Breast epithelium (tissue), 4 donors: Measurements from ENCODE around the gene IL17RC. TPM values are rescaled to one million over a fixed set of nuclear protein-coding genes. Genes with fewer than 3 reads are reported as not detected.

Experiments
- DNase-seq, 2 donors: peaks; one replicate each; pipeline ENCODE4 v3.0.0-alpha.2; 2019; ENCODE audit warnings: low spot score in 2 of 2
- H3K27ac ChIP-seq, 2 donors: fragments of 200-600 bp; sonication (generic) in 1 of 2; one replicate each; pipeline ENCODE4 v1.5.1; 2016 to 2019; ENCODE audit warnings: mild to moderate bottlenecking in 1 of 2
- H3K27me3 ChIP-seq, 2 donors: fragments of 200-600 bp; sonication (generic) in 1 of 2; one replicate each; pipeline versions ENCODE4 v1.5.1 to v1.6.0; 2017 to 2019; ENCODE audit warnings: control low read depth in 1 of 2, mild to moderate bottlenecking in 1 of 2
- H3K36me3 ChIP-seq: fragments of 200-600 bp; one replicate; pipeline ENCODE4 v1.5.1; 2019
- H3K4me1 ChIP-seq, 2 donors: fragments of 200-600 bp; sonication (generic); one replicate each; pipeline ENCODE4 v1.5.1; 2016 to 2019; ENCODE audit warnings: control low read depth in 1 of 2
- H3K4me3 ChIP-seq, 3 donors: fragments of 200-600 bp; sonication (generic); 1 replicate in 2 of 3; 2 replicates in 1 of 3; pipeline ENCODE4 v1.5.1; 2016 to 2019; ENCODE audit warnings: mild to moderate bottlenecking in 3 of 3, moderate library complexity in 2 of 3
- H3K9me3 ChIP-seq, 2 donors: fragments of 200-600 bp; sonication (generic) in 1 of 2; one replicate each; pipeline ENCODE4 v1.5.1; 2016 to 2019; ENCODE audit warnings: control low read depth in 1 of 2
- POLR2A ChIP-seq: fragments of 450-650 bp; IDR thresholded peaks from one replicate; pipeline ENCODE4 v1.6.1; 2016; ENCODE audit warnings: antibody characterized with exemption, mild to moderate bottlenecking, moderate library complexity
- POLR2AphosphoS5 ChIP-seq, 3 donors: sonication (generic); formaldehyde crosslinking; IDR thresholded peaks; one replicate each; pipeline ENCODE4 v1.6.1; 2017; ENCODE audit warnings: antibody characterized with exemption in 3 of 3
- intact Hi-C: fragments of 100-400 bp; cut with DNase I; formaldehyde crosslinking; loops from one replicate; pipeline ENCODE4 v1.15.1; 2023; ENCODE audit warnings: low total_unique reads
- total RNA-seq, 3 donors: library from RNA; depleted of rRNA; stranded (reverse); fragments of >200 nt; gene quantifications; one replicate each; pipeline ENCODE4 v1.1.0, GENCODE V29; 2016
- TF ChIP-seq, protein P1 (sequence below), 3 donors: fragments of 450-650 bp; IDR thresholded peaks; one replicate each; pipeline ENCODE4 v1.5.1; 2016 to 2017; ENCODE audit warnings: antibody characterized with exemption in 3 of 3, mild to moderate bottlenecking in 3 of 3, moderate library complexity in 3 of 3

The IL17RC gene
- total RNA-seq, 3 donors from 2014 or later, result 59.6 to 119 (median 90.6) TPM

DNA sequence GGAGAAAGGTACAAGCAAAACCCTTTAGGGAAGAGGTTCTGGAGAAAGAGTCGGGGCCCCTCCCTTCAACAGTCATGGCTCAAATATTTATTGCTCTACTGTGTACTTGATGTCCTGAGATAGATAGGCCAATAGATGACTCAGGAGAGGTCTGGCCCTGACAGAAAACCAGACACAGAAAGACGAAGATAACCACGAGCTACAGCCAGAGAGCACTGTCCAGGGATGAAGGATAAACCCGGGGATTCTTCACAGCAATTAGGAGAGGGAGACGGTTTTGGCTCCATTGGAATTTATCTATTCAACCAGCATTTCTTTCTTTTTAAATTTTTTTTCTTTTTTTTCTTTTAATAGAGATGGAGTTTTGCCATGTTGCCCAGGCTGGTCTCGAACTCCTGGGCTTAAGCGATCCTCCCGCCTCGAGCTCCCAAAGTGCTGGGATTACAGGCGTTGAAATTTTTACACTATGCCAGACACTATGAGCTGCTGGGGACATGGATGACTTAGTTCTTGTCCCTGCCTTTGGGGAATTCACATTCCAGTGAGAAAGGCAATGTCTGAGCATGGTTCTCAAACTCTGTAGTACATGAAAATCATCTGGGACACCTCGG lies 32.2 kb upstream of the IL17RC start:
- intact Hi-C loops, result no loop called here
- no peak for TF ChIP-seq POLR2A
- TF ChIP-seq POLR2AphosphoS5 (IDR thresholded peaks at IDR 0.05), result no peak
- TF ChIP-seq, protein P1, sequence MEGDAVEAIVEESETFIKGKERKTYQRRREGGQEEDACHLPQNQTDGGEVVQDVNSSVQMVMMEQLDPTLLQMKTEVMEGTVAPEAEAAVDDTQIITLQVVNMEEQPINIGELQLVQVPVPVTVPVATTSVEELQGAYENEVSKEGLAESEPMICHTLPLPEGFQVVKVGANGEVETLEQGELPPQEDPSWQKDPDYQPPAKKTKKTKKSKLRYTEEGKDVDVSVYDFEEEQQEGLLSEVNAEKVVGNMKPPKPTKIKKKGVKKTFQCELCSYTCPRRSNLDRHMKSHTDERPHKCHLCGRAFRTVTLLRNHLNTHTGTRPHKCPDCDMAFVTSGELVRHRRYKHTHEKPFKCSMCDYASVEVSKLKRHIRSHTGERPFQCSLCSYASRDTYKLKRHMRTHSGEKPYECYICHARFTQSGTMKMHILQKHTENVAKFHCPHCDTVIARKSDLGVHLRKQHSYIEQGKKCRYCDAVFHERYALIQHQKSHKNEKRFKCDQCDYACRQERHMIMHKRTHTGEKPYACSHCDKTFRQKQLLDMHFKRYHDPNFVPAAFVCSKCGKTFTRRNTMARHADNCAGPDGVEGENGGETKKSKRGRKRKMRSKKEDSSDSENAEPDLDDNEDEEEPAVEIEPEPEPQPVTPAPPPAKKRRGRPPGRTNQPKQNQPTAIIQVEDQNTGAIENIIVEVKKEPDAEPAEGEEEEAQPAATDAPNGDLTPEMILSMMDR (IDR thresholded peaks at IDR 0.05), result no peak
- no peak overlapping the region for H3K4me3 ChIP-seq
- no peaks in the 10 kb centered on the region for H3K9me3 ChIP-seq
- no peak overlapping the region for H3K27ac ChIP-seq
- no peaks in the 10 kb centered on the region for H3K4me1 ChIP-seq
- DNase-seq, result no peak
- no peaks in the 10 kb centered on the region for H3K36me3 ChIP-seq
- no peaks in the 10 kb centered on the region for H3K27me3 ChIP-seq

DNA sequence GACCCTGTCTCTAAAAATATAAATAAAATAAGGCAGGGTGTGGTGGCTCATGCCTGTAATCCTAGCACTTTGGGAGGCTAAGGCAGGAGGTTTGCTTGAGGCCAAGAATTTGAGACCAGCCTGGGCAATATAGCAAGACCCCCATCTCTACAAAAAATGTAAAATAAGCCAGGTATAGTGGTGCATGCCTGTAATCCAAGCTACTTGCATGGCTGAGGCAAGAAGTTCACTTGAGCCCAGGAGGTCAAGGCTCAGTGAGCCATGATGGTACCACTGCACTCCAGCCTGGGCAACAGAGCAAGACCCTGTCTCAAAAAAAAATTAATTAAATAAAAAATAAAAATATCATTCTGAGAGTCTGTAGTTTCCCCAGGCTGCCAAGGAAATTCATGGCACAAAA lies 30.6 kb upstream of the IL17RC start:
- no peak for DNase-seq
- intact Hi-C loops, result no loop called here
- no peaks in the 10 kb centered on the region for H3K27me3 ChIP-seq
- H3K4me3 ChIP-seq, result no peak overlapping the region
- TF ChIP-seq POLR2AphosphoS5 (IDR thresholded peaks at IDR 0.05) (no peak), POLR2A (no peak)
- TF ChIP-seq, protein P1 (IDR thresholded peaks at IDR 0.05), result no peak
- H3K27ac ChIP-seq, result no peak overlapping the region
- no peaks in the 10 kb centered on the region for H3K4me1 ChIP-seq
- no peaks in the 10 kb centered on the region for H3K9me3 ChIP-seq
- H3K36me3 ChIP-seq, result no peaks in the 10 kb centered on the region

DNA sequence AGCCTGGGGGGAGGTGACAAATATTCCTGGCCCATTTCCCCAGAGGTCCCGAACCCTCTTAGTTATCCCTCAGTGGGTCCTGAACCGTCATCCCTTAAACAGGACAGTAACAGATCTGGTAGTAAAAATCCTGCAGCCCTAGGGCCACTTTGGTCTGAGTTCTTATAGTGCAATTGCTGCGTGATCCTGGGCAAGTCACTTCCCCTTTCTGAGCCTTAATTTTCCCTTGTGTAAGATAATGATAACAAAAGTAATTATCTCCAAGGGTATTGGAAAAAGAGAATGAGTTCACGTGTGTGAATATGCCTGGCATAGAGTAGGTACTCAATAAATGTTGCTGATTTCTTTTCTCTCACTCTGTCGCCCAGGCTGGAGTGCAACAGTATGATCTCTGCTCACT lies 29.4 kb upstream of the IL17RC start:
- no peak for DNase-seq
- H3K27ac ChIP-seq, result no peak overlapping the region
- H3K4me1 ChIP-seq, result no peaks in the 10 kb centered on the region

DNA sequence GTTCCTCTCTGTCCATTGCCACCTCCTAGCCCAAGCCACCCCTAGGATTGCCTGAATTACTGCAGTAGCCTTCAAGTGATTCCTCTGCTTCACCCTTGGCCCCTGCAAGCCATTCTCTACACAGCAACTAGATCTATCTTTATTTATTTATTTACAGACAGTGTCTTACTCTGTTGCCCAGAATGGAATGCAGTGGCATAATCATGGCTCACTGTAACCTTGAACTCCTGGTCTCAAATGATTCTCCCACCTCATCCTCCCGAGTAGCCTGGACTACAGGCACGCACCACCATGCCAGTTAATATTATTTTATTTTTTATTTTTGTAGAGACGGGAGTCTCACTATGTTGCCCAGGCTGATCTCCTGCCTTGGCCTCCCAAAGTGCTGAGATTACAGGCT lies 28.4 kb upstream of the IL17RC start:
- Histone ChIP-seq H3K4me1 (no peaks in the 10 kb centered on the region), H3K27ac (no peak overlapping the region), H3K36me3 (peaks cover 3% of the 10 kb centered on the region), H3K4me3 (no peak overlapping the region), H3K9me3 (no peaks in the 10 kb centered on the region), H3K27me3 (no peaks in the 10 kb centered on the region)
- TF ChIP-seq POLR2A (no peak), POLR2AphosphoS5 (IDR thresholded peaks at IDR 0.05) (no peak)
- TF ChIP-seq, protein P1 (IDR thresholded peaks at IDR 0.05), result no peak
- intact Hi-C loops, result no loop called here
- DNase-seq, result no peak

More for the DNA sequence above, 29.4 kb upstream of the IL17RC start:
- Histone ChIP-seq H3K36me3 (no peaks in the 10 kb centered on the region), H3K27me3 (no peaks in the 10 kb centered on the region), H3K4me3 (no peak overlapping the region), H3K9me3 (no peaks in the 10 kb centered on the region)
- intact Hi-C loops, result no loop called here
- TF ChIP-seq, protein P1 (IDR thresholded peaks at IDR 0.05), result no peak
- no peak for TF ChIP-seq POLR2AphosphoS5 (IDR thresholded peaks at IDR 0.05)
- TF ChIP-seq POLR2A, result no peak

DNA sequence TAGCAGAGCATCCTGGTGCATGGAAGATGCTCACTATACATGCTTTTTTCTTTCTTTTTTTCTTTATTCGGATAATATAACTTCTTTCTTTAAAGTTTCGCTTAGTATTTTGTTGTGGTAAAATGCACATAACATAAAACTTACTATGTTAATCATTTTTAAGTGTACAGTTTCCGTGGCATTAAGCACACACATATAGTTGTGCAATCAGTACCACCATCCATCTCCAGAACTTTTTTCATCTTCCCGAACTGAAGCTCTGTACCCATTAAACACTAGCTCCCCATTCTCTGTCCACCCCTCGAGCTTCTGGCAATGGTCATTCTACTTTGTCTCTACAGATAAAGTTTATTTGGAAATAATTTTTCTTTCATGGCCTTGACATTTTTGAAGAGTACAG lies 27.5 kb upstream of the IL17RC start:
- Histone ChIP-seq H3K36me3 (peaks cover 5% of the 10 kb centered on the region), H3K27ac (no peak overlapping the region), H3K4me3 (no peak overlapping the region), H3K4me1 (no peaks in the 10 kb centered on the region), H3K27me3 (no peaks in the 10 kb centered on the region), H3K9me3 (no peaks in the 10 kb centered on the region)
- intact Hi-C loops, result no loop called here
- TF ChIP-seq POLR2AphosphoS5 (IDR thresholded peaks at IDR 0.05) (no peak), POLR2A (no peak)
- TF ChIP-seq, protein P1 (IDR thresholded peaks at IDR 0.05), result no peak
- DNase-seq, result no peak
